GM12864 (cell line): ENCODE data around the gene CRIM1.
A peak's percentile ranks its signal among the peaks of the same experiment; 100 is the strongest.

Experiments
- DNase-seq: peaks from one replicate; pipeline ENCODE4 v3.0.0-alpha.2; 2011; ENCODE audit warnings: low read depth
- H3K4me3 ChIP-seq: 2 replicates; pipeline ENCODE4 v1.5.1; 2011; ENCODE audit warnings: mild to moderate bottlenecking, low read depth, low read length, control low read depth
- TF ChIP-seq, protein P1 (sequence below): IDR thresholded peaks from 2 replicates; pipeline ENCODE4 v1.5.1; 2011; ENCODE audit warnings: low read depth, mild to moderate bottlenecking, moderate library complexity, low read length, control low read depth, inconsistent platforms; ENCODE audit errors: missing control alignments

Gene CRIM1

DNA sequence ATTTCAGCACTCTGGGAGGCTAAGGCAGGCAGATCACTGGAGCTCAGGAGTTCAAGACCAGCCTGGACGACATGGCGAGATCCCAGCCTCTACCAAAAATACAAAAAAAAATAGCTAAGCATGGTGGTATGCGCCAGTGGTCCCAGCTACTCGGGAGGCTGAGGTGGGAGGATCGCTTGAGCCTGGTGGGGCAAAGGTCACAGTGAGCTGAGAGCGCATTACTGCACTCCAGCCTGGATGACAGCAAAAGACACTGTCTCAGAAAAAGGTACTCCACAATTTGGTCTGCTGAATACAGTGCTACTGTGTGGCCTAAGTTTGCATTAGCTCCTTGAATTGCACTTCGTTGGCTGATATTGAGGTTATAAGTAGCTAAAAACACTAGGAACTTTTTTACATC lies 144.5 kb downstream of the CRIM1 start:
- DNase-seq, result no peak
- TF ChIP-seq, protein P1, sequence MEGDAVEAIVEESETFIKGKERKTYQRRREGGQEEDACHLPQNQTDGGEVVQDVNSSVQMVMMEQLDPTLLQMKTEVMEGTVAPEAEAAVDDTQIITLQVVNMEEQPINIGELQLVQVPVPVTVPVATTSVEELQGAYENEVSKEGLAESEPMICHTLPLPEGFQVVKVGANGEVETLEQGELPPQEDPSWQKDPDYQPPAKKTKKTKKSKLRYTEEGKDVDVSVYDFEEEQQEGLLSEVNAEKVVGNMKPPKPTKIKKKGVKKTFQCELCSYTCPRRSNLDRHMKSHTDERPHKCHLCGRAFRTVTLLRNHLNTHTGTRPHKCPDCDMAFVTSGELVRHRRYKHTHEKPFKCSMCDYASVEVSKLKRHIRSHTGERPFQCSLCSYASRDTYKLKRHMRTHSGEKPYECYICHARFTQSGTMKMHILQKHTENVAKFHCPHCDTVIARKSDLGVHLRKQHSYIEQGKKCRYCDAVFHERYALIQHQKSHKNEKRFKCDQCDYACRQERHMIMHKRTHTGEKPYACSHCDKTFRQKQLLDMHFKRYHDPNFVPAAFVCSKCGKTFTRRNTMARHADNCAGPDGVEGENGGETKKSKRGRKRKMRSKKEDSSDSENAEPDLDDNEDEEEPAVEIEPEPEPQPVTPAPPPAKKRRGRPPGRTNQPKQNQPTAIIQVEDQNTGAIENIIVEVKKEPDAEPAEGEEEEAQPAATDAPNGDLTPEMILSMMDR, result no peak
- H3K4me3 ChIP-seq, result no peak overlapping the region

DNA sequence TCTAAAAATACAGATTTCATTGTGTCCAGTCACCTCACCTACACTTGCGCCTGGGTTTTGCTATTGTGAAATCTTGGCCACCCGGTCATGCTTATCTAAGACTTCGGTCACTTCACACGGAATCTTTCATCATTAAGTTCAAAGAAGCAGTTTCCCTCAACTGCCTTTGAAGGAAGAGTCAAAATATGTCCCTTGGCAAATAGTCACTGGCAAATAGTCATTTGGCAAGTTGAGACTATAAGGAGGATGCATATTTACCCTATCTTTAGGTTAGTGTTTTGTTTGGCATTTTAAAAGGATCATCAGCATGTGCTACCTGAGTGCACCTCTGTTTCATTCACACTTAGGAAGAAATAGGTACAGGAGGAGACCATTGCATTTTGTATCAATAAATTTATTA lies 146.5 kb downstream of the CRIM1 start:
- DNase-seq, result no peak
- no peak overlapping the region for H3K4me3 ChIP-seq
- TF ChIP-seq, protein P1, result no peak

DNA sequence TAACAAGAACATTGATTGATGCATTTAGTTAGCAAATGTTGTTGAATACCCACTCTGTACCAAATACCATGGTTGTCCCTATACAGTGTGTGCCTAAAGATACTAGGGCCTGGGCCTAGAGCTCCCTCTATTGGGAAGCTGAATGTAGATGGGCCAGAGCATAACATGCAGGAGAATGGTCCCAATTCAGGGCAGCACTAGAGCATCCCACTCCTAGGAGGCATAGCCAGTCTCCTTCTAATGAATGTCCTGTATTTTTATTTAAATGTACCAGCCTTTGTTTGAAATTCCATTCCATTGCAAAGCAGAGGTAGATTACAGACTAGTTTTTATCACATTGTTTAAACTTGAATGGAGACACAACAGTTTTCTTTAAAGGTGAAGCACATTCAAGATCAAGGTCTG lies 151.8 kb downstream of the CRIM1 start:
- no peak for DNase-seq
- H3K4me3 ChIP-seq, result no peak overlapping the region
- TF ChIP-seq, protein P1, result peak; percentile 74

DNA sequence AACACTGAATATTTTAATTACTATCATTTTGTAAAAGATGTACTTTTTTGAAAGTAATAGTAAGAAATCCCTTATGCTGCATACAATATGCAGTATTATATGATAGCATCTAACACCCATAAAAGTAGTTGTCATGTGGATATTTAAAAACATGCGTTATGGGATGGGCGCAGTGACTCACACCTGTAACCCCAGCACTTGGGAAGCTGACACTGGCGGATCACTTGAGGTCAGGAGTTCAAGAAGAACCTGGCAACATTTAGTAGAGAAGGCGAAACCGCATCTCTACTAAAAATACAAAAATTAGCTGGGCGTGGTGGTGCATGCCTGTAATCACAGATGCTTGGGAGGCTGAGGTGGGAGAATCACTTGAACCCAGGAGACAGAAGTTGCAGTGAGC lies 153.5 kb downstream of the CRIM1 start:
- H3K4me3 ChIP-seq, result no peak overlapping the region
- DNase-seq, result no peak
- TF ChIP-seq, protein P1, result no peak

DNA sequence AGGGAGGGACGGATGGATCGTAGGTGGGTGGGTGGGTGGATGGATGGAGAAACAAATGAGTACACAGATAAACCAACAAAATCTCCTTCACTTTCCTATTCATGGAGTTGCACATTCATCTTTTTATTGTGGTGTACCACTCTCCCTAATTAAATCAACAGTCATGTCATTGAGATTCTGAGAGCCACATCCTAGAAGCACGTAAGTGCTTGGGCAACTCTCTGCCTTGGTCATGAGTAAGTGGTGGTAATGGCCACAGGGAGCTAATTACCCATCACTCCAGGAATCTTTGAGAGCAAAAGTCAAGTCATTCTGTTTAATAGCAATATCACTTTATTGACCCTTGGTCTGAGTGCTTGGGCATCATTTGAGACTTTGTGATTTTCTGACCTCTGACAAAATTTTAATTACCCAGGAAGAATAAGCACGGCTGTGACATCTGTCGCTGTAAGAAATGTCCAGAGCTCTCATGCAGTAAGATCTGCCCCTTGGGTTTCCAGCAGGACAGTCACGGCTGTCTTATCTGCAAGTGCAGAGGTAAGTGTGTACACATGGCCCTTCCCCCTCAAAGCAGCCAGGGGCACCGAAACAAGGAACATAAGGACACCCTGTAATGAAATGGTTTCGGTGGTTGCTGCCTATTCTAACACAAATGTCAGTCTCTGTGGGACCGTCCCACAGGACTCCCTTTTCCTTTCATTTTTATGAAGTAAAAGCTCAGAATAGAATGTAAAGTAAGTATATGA lies 156.5 kb downstream of the CRIM1 start:
- no peak overlapping the region for H3K4me3 ChIP-seq
- DNase-seq, result no peak
- TF ChIP-seq, protein P1, result no peak

DNA sequence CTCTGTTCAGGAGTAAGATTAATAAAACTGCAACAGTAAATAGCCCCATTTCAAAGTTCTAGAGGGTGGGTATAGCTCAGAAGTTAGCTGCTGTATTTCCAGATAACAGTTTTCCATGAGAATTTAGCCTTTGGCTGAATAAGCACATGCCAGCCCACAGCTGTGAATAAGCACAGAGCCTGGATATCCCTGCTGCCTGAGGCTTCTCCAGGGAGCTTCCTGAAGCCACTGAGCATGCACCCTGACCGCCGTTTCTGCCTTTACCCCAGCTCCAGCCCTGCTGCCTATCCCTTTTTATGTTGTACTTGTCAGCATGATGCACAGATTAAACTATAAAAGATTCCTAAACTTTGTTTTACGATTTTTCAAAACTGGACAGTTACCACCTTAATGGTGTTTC lies 157.1 kb downstream of the CRIM1 start:
- TF ChIP-seq, protein P1, result no peak
- DNase-seq, result no peak

DNA sequence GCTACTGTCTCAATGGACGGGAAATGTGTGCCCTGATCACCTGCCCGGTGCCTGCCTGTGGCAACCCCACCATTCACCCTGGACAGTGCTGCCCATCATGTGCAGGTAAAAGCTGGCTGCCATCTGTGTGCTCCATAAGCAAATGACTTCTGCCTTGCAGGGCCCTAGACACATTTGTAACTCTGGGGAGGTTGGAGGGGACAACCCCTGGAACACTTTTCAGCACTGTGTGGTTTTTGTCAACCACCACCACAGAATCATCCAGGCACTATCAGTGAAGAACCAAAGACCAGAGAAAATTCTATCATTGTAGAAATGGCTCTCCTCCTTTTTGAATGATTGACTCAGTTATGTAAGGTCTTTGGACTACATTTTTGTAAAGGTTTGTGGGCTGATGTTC lies 158.1 kb downstream of the CRIM1 start:
- no peak overlapping the region for H3K4me3 ChIP-seq
- TF ChIP-seq, protein P1, result no peak
- DNase-seq, result no peak

More for the DNA sequence above, 157.1 kb downstream of the CRIM1 start:
- H3K4me3 ChIP-seq, result no peak overlapping the region
